K562 (cell line): Measurements from ENCODE around the gene ZNF284. TPM values are rescaled to one million over a fixed set of nuclear protein-coding genes. Genes with fewer than 3 reads are reported as not detected.

ENCODE experiments used
- ATF1 ChIP-seq, 2 experiments: fragments of 450-650 bp in 1 of 2; IDR thresholded peaks; 2 replicates each; pipeline ENCODE4 v1.6.1; 2016; ENCODE audit warnings: missing compliant biosample characterization in 1 of 2, missing genetic modification characterization in 1 of 2
- CHAMP1 ChIP-seq: fragments of 450-650 bp; IDR thresholded peaks from 2 replicates; pipeline ENCODE4 v1.6.1; 2016; ENCODE audit warnings: mild to moderate bottlenecking
- ETV5 ChIP-seq: sonication (generic); formaldehyde crosslinking; IDR thresholded peaks from 2 replicates; pipeline ENCODE4 v1.4.0; 2020; ENCODE audit warnings: low read depth, mild to moderate bottlenecking, missing genetic modification reagents
- FOS ChIP-seq: IDR thresholded peaks from 3 replicates; pipeline ENCODE4 v1.6.1; 2011; ENCODE audit not compliant: insufficient read length; ENCODE audit errors: extremely low read depth
- HINFP ChIP-seq: fragments of 450-650 bp; conservative IDR thresholded peaks from 2 replicates; pipeline ENCODE4 v1.6.1; 2016; ENCODE audit warnings: missing genetic modification characterization, low read depth, mild to moderate bottlenecking, control low read depth, missing compliant biosample characterization
- HMBOX1 ChIP-seq: sonication (generic); IDR thresholded peaks from 2 replicates; pipeline ENCODE4 v1.6.1; 2016
- HNRNPL ChIP-seq: fragments of 200-400 bp; formaldehyde crosslinking; IDR thresholded peaks from 2 replicates; pipeline ENCODE4 v1.6.1; 2017; ENCODE audit warnings: low read depth, mild to moderate bottlenecking, low read length
- RBM25 ChIP-seq: fragments of 200-400 bp; formaldehyde crosslinking; IDR thresholded peaks from 2 replicates; pipeline ENCODE4 v1.6.1; 2018; ENCODE audit warnings: low read length, low read depth, moderate library complexity; ENCODE audit not compliant: severe bottlenecking
- SMARCE1 ChIP-seq: fragments of 450-650 bp; IDR thresholded peaks from 2 replicates; pipeline ENCODE4 v1.7.1; 2016; ENCODE audit warnings: mild to moderate bottlenecking
- SNIP1 ChIP-seq: fragments of 450-650 bp; IDR thresholded peaks from 2 replicates; pipeline ENCODE4 v1.7.1; 2017; ENCODE audit warnings: low read depth, mild to moderate bottlenecking
- SRF ChIP-seq, 2 experiments: fragments of 250-450, 450-650 bp in 1 of 2; sonication (Bioruptor Pico) in 1 of 2; sonication (generic) in 1 of 2; formaldehyde crosslinking; IDR thresholded peaks; 2 replicates each; pipeline versions ENCODE4 v1.5.0 to v1.5.1; 2020 to 2022; ENCODE audit warnings: mild to moderate bottlenecking in 1 of 2, missing genetic modification reagents in 1 of 2
- TCF7 ChIP-seq: sonication (generic); IDR thresholded peaks from 2 replicates; pipeline ENCODE4 v1.6.1; 2016; ENCODE audit warnings: antibody characterized with exemption, borderline replicate concordance
- ZBTB33 ChIP-seq: sonication (generic); formaldehyde crosslinking; IDR thresholded peaks from 2 replicates; pipeline ENCODE4 v1.8.1; 2023; ENCODE audit warnings: mild to moderate bottlenecking, missing genetic modification reagents
- ZFP1 ChIP-seq: fragments of 450-650 bp; formaldehyde crosslinking; IDR thresholded peaks from 2 replicates; pipeline ENCODE4 v1.4.0; 2020; ENCODE audit warnings: mild to moderate bottlenecking, mixed read lengths
- ZNF124 ChIP-seq: sonication (generic); formaldehyde crosslinking; IDR thresholded peaks from 2 replicates; pipeline ENCODE4 v1.8.1; 2022; ENCODE audit warnings: missing genetic modification reagents
- ZNF277 ChIP-seq: fragments of 250-450 bp; sonication (Bioruptor Pico); IDR thresholded peaks from 2 replicates; pipeline ENCODE4 v1.8.0; 2022; ENCODE audit warnings: inconsistent platforms, mild to moderate bottlenecking, moderate library complexity, borderline replicate concordance
- ZNF584 ChIP-seq: fragments of 200-800 bp; sonication (Bioruptor generic); IDR thresholded peaks from 2 replicates; pipeline ENCODE4 v1.6.1; 2016; ENCODE audit warnings: low read depth, mild to moderate bottlenecking, missing genetic modification characterization, missing compliant biosample characterization
- ZNF668 ChIP-seq: fragments of 250-450 bp; sonication (Bioruptor Pico); IDR thresholded peaks from 2 replicates; pipeline ENCODE4 v1.8.0; 2022; ENCODE audit warnings: mild to moderate bottlenecking, inconsistent platforms
- ZNF717 ChIP-seq: fragments of 250-450 bp; sonication (Bioruptor Pico); IDR thresholded peaks from 2 replicates; pipeline ENCODE4 v1.5.0; 2021
- ZNF79 ChIP-seq: fragments of 250-450 bp; sonication (Bioruptor Pico); IDR thresholded peaks from 2 replicates; pipeline ENCODE4 v1.4.0; 2020; ENCODE audit warnings: low read depth, mild to moderate bottlenecking, moderate library complexity
- polyA plus RNA-seq, 8 experiments: library from polyadenylated mRNA; depleted of rRNA in 4 of 8; stranded (reverse) in 5 of 8; unstranded in 3 of 8; fragments of >200 nt; fragmentation: Nextera tagmentation in 2 of 8; fragmentation: Illumina TruSeq in 1 of 8; extraction: Ambion mirVana in 2 of 8; extraction: Trizol in 1 of 8; gene quantifications; 2 replicates each; pipeline versions ENCODE4 v1.2.1 to v1.2.3, GENCODE V29; 2011 to 2014; ENCODE audit warnings: inconsistent platforms in 1 of 8, missing spikeins in 1 of 8
- total RNA-seq, 7 experiments: library from RNA; depleted of rRNA in 6 of 7; stranded (reverse); fragments of >200 nt in 6 of 7; fragmentation: Illumina TruSeq in 2 of 7; extraction: Trizol in 2 of 7; gene quantifications; 2 replicates each; pipeline versions ENCODE4 v1.2.1 to v1.2.3, GENCODE V29; 2011 to 2021; ENCODE audit warnings: low replicate concordance in 1 of 7

Gene ZNF284
- total and polyA plus RNA-seq, 9 of the 15 experiments (the other 6 are each of a cell fraction or from before 2014, with no cell fraction given): 0.07 to 0.24 (median 0.20) TPM

- TF ChIP-seq TCF7 (no peak; the same call in 1 of the 2 replicates), HINFP (no peak; the same call in 1 of the 2 replicates), SMARCE1 (no peak), ZNF584 (CRISPR knock-in tag) (peak; percentile 81), ETV5 (CRISPR knock-in tag) (peak; percentile 68; the same call in 1 of the 2 replicates), ZNF79 (CRISPR knock-in tag) (no peak), ZNF124 (CRISPR knock-in tag) (no peak), ZNF277 (CRISPR knock-in tag) (no peak), ZBTB33 (peak; percentile 40; the same call in 1 of the 2 replicates), ZNF668 (CRISPR knock-in tag) (no peak), ZFP1 (no peak), SNIP1 (no peak), RBM25 (no peak), ZNF717 (CRISPR knock-in tag) (no peak), SRF (CRISPR knock-in tag; IDR thresholded peaks at IDR 0.05) (peak in 1 of 2 experiments; percentile 26; a peak in 1 of 4 replicates), CHAMP1 (no peak), ATF1 (CRISPR knock-in tag; IDR thresholded peaks at IDR 0.05) (no peak), ATF1 (tag; IDR thresholded peaks at IDR 0.05) (peak; percentile 90), FOS (no peak), HMBOX1 (no peak), HNRNPL (no peak)
Measured at GRCh38 chr19:44113138-44113783, 41.3 kb downstream of the ZNF284 start, which contains the start of gene ZNF225 (continued).
